ENCODE measurements around the gene TUBG2.

TUBG2 gene

GRCh38 chr17:42700586-42701289, 41.7 kb downstream of the TUBG2 start:
- no peak for DNase-seq

GRCh38 chr17:42702446-42702845, 43.4 kb downstream of the TUBG2 start:
- no peak for DNase-seq

GRCh38 chr17:42704490-42704836, 45.4 kb downstream of the TUBG2 start:
- DNase-seq: no peak

GRCh38 chr17:42704837-42705494, 45.9 kb downstream of the TUBG2 start:
- no peak for DNase-seq

GRCh38 chr17:42706732-42707131, 47.6 kb downstream of the TUBG2 start:
- no peak for DNase-seq

GRCh38 chr17:42708588-42708987, 49.5 kb downstream of the TUBG2 start:
- DNase-seq: no peak

GRCh38 chr17:42709561-42709960, 50.5 kb downstream of the TUBG2 start:
- DNase-seq: no peak

All from DMS53 (cell line).